RPMI8226 (cell line): Measurements from ENCODE around the gene USP12.
"Not testable (repeated sequence)": the region's sequence is repeated elsewhere in the genome, so short reads cannot be mapped to it uniquely, and the experiment has no call there.

Experiments used
- DNase-seq: peaks from one replicate; pipeline ENCODE4 v3.0.0-alpha.2; 2015

USP12 gene

DNA sequence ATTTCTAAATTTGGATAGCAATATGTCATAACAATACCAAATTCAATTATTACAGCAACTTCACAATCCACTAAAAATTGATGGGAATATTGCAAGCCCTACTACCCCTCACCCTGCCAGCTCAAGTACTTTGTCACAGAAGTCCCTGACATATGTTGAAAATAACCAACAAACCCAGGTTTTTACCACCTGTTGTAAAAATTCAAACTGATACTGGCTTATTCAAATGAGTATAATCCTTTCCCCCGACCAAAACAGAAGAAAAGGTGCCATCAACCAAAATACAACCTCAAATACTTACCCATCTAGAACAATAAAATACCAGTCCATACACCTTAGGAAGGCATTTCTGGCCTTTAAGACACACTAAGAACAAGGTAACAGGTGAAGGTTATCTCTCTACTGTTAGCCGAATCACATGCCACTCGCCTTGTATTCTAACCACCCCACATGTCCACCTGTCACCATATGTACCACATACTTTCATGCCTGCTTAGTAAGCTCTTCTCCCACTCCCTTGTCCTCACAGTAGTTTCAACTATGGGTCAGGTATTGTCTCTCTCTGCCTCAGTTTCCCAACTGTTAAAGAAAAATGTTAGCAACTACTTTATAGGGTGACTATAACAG lies 53.1 kb downstream of the USP12 start:
- DNase-seq = no peak

DNA sequence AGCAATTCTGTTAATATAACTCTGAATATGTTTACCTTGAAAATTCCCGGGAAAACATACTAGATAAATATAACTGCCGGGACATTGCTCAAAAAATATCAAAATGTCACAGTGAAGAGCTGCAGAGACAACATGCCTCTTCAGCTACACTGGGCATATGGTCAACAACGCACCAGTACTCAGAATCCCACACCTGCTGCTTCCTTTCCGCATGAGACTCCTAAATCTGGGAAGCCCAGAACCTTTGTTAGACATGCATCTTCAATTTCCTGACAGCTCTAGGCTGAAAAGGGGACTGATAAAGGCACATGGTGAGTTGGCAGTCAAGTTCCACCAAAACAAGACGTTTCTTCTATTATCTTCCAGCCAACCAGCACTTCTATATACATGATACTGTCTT lies 53.7 kb downstream of the USP12 start:
- DNase-seq = no peak

DNA sequence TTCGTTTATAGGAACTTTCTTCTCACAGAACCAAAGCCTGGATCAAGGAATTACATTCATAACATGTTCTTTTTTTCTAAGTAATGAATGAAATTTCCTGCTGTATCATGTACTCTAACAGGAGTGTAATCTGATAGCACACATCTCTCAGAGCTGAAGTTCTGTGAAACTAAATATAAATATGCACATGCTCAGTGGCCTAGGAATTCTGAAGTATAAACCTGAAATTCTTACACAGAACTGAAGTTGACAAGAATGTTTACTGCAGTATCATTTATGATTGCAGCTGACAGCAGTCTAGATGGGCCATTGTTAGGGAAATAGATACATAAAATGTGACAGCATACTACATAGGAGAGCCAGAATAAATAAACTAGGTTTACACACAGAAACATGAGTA lies 54.5 kb downstream of the USP12 start:
- DNase-seq = no peak

DNA sequence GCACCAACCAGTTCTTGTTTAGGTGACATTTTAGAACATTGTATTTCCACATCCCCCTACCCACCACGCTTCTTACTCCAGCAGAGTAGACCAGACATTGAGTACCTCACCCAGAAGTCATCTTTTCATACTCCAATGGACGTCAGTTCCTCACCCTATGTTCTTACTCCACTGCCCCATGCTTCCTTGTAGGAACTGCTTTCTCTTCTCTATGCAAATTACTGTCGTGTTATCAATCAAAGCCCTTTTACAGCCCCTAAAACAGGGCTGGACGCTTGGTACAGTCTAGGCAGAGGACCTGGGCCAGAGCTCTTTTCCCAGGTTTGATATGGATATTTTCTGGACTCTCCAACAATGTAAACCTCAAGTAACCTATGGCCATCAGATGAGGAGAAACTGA lies 58.2 kb downstream of the USP12 start:
- DNase-seq = no peak

DNA sequence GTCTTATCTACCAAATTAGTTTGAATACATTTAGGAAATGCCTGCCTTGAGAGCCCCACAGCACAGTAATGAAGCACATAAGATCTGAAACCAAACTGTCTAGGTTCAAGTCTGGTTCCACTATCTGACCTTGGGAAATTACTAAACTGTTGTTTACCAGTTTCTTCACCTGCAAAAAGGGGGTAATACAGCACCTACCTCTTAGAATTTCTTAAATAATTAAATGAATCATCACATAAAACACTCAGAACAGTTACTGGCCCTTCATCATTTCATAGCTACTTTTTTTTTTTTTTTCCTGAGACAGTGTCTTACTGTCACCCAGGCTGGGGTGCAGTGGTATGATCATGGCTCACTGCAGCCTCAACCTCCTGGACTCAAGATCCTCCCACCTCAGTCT lies 59.6 kb downstream of the USP12 start:
- DNase-seq = no peak

DNA sequence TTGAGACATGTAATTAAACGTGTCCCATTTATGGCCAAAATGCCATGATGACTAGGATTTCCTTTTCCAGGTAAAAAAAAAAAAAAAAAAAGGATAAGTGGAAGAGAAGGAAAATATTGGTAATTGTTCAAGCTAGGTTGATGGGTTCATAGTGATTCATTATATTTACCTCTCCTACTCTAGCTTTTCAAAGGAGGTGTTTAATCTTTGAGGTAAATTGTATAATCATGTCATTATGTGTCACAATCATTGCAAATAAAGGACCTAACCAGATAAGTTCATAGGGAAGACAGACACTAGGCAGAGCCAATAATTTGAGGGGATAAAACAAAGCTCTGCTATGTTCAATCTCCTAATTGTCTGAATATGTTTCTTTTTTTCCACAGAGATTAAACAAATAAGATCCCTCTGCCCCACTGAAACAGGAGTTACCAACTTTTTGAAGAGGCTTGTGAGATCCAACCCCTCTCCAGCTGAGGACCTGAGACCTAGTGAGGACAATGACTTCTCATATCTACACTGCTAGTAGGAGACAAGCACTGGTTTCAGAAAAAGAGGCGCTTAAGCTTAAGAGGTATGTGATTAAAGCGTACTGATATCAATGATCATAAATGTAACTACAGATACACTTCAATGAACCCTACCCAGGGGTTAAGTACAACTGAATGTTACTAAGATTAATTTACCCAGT lies 61.4 kb downstream of the USP12 start:
- DNase-seq = no peak

DNA sequence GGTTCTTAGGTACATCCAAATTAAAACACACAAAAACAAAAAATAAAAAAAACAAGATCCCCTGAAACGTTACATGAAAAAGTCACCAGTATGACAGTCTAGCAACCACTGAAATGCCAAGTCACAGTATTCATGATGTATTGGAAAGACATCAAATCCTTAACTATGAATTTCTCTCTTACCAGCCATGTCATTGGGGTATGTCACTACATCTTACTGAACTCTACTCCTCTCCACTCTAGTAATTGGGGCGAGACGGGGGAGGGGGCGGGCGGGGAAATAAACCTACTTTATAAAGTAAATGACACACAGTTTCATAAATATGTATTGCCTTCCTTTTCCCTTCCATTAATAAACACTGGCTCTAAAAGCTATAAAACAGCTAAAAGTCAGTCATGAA lies 65.5 kb downstream of the USP12 start:
- no peak for DNase-seq

DNA sequence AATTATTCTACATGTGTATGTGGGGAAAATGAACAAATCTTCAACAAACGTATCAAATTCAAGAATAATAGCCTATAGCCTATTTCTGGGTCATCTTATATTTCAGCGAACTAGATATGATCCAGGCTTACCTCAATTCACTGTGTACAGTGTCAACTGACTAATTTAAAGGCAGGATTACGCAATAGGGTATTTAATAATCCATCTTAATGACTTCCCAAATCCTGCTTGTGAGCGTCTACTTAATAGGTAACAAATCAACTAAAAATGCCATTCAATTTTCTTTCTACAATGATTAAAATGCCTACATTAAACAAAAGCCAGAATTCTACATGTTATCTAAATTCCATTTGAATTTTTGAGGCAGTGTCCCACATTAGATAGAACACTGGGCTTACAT lies 67.0 kb downstream of the USP12 start:
- no peak for DNase-seq

DNA sequence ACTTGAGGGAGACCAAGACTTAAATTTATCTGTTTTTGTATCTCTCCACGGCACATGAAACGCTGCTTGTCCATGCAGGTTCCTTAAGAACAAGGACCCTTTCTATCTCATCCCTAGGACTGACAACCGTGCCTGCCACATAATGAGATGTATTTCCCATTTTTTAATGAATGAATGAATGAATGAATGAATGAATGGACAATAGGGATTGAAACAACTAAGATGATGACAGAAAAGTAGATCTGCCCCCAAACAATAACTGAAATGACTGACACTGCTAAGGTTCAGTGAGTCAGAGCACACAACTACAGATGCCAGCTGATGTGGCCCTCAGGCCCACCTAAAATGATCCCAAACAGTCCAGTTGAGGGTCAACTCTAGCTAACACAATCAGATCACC lies 69.8 kb downstream of the USP12 start:
- DNase-seq = no peak

DNA sequence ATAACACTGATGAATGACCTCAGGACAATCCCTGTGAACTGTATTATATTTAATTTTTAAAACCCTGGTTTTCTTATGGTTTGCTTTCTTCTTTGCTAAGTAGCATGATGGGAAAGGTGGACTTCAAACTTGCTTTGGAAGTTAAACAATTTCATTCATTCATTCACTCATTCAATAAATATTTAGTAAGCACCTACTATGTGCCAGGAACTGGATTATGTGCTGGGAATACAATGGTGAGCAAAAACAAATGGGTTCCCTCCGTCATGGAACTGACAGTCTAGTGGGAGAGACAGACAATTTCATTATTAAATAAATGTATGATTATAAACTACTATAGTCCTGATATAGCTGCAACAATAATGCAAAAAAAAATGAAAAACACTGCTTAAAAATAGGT lies 70.3 kb downstream of the USP12 start:
- no peak for DNase-seq

DNA sequence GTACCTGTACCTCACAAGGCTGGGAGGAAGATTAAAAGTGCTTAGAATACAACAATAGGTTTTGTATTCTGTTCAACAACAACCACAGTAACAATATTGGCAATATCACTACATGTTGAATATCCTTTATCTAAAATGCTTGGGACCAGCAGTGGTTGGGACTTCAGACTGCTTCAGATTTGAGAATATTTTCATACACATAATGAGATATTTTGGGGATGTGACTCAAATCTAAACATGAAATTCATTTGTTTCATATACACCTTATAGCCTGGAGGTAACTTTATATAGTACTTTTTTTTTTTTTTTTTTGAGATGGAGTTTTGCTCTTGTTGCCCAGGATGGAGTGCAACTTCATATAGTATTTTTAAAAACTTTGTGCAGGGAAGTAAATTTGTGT lies 73.9 kb downstream of the USP12 start:
- no peak for DNase-seq

DNA sequence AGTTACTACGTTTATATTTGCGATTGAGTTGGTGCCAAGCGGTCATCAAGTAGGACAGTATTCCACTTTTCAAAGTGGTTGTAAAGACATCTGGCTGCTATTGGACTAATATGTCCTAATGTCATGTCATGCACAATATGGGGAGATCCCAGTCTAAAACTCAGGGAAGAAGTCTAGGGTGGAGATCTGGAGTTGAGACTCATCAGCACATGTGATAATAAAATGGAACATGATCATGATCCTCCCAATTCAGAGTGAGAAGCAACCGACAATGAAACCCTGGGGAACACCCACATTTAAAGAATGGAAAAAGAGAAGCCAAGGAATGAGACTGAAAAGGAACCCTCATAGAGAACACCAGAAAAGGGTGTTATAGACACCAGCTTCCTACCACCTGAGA lies 80.2 kb downstream of the USP12 start:
- no peak for DNase-seq

DNA sequence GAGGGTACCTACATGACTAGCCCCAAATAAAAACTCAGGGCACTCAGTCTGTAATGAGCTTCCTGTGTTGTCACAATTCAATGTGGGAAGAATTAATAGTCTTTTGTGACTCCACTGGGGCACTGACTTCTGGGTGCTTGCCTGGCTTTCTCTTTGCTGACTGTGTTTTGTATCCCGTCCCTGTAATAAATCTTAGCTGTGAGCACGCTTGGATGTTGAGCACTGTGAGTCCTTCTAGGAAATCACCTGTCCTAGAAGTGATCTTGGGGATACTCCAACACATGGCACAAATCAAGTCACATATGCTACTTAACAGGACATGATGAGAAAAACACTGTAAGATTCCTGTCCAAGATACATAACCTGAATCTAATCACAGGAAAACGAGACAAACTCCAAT lies 83.0 kb downstream of the USP12 start:
- DNase-seq = no peak

DNA sequence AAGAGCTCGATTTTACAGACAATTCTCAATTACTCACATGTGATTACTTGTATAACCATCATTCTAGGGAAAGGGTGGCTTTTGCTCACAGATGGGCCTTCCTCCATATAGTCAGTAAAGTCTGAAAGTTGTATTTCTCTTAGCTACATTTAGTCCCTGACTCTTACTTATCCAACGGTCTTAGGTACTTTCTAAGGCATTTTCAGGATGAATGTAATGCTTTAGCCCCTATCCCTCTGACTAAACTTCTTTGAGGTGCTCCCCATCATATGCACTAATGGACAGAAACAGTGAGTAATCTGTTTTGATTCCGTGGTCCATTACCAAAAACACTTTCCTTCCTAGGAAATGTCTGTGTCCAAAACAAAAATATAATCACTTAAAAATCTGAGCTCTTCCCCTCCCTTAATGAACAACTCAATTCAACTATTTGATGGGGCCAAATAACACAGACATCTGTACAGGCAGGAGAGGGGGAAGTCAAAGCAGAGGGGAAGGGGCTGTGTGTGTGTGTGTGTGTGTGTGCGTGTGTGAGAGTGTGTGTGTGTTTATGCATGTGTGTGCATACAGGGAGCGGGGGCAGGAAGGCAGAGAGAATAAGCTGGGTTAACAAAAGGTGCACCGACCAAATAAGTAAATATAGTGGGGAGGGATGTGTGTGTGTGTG lies 84.9 kb downstream of the USP12 start:
- DNase-seq = no peak

DNA sequence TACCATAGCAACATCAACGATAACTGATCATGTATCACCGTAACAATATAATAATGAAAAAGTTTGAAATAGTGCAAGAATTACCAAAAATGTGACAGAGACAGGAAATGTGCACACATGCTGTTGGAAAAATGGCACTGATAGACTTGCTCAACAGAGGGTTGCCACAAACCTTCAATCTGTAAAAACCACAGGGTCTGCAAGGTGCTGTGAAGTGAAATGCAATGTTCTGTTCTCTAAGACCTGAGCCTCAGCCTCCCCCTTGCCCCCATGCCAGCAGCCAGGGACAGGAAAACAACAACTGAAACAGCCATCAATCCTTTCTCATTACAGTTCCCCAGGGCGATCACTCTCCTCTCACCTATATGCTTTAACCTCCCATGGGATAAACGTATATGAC lies 88.4 kb downstream of the USP12 start:
- DNase-seq = no peak

DNA sequence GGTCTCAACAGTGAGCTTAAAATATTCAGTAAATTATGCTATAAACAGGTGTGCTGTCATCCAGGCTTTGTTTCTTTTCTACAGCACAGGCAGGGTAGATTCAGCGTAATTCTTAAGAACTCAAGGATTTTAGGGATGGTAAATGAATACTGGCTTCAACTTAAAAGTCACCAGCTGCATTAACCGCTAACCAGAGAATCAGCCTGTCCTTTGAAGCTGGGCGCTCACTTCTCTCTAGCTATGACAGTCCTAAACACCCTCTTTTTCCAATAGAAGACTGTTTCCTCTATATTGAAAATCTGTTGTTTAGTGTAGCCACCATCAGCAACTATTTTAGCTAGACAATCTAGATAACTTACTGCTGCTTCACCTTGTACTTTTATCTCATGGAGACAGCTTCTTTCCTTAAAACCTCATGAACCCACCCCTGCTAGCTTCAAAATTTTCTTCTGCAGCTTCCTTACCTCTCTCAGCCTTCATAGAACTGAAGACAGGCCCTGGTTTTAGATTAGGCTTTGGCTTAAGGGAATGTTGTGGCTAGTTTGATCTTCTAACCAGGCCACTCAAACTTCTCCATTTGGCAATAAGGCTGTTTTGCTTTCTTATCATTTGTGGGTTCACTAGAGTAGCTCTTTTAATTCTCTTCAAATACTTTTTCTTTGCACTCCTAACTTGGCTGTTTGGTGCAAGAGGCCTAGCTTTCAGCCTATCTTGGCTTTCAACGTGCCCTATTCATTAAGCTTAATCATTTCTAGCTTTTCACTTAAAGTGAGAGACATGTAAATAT lies 89.5 kb downstream of the USP12 start:
- DNase-seq = no peak

DNA sequence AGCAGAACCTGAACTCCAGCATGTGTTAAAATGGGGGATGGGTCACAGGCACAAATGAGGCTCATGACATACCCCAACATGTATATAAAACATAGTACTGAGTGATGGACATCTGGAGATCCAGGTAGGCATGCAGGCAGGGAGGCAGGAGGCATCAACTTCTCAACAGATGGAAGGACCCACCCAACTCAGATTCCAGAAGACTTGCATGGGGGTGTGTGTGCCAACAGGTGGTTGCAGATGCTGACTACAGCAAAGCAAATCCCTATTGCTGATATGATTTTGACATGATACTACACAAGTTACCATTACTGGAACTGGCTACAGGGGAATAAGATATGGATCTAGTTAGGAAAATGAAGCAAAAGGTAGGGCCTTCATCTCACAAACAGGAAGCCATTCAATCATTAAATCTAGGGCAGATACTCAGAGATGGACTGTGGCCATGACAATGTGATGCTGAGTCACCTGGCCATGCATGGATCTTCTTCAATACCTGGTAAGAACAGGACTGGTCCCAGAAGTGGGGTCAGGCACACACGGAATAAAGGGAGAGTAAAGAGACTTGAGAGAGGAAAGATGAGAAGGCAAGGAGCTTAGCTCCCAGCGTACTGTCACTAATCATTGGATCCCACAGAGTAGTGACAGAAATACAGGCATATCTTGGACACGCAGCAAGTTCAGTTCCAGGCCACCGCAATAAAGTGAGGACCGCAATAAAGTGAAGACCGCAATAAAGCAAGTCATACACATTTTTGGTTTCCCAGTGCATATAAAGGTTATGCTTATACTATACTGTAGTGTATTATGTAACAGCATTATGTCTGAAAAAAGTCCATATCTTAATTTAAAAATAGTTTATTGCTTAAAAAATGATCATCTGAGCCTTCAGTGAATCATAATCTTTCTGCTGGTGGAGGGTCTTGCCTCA lies 91.3 kb downstream of the USP12 start:
- DNase-seq = no peak

DNA sequence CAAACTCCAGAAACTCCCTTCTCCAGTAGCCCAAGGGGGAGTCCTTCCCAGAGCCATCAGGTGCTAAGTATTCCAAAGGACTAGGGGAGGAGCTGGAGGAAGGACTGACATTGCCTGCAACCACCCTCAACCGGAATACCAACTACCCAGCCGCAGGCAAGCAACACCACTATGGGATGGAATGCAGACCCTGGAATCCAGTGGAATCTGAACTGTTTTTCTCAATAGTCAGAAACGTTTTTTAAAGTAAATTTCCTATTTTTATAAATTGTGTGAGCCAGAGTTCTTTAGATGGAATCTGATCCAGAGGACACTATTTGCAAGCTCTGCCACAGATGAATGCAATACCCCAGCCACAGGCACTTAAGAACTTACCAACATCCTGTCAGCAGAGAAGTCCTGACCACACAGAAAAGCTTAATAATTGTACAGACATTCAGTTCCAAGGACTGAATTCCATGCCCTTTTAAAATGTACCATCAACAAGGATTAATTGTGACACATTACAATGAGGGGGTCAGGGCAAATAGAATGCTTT lies 92.1 kb downstream of the USP12 start:
- no peak for DNase-seq

DNA sequence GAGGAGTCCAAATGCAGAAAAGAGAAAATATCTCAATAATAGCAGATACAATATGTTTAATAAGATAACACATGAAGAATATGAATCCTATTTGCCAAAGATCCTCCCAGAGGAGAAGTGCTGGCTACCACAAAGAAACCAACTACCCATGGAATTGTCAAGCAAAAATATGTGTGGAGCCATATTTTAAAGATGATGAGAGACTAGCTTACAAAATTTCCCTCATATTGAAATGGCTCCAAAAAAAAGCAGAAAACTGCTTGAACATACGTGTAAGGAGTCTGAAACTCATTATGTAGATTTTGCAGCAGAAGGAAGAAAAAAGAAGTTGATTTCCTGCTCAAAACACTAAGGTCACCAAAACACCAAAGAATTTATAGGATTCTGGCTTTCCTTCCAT lies 94.2 kb downstream of the USP12 start:
- no peak for DNase-seq

DNA sequence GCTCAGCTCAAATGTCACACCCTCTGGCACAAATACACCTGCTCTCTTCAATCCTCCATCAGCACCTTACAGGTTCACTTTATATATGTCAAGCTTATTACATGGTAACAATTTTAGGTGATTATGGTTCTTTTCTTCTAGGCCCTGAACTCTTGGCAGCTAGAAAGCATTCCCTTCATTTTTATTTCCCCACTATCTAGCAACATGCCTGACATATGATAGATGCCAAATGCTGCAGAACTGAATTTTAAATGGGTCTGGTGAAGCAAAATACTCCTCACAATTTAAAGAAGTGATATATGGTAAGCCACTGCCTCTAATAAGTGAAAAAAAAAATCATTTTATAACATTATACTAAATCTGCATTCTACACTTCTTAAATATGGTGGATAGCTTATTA lies 95.2 kb downstream of the USP12 start:
- no peak for DNase-seq

DNA sequence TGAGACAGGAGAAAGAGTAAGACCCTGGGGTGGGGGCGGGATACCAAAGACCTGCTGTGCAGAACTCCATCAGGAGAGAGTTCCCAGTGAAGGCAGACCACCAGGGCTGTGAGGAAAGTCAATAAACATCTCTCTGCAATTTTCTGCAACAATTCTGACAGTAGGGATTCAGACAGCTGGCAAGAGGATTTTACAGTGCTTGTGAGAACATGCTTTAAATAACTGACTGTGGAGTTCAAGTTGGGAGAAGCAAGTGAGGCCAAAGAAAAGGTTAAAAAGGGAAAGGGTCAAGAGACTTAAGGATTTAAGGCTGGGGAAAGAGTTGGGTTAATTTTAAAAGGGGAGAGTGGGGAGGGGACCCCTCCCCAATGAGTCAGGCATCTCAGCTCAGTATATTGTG lies 98.4 kb downstream of the USP12 start:
- DNase-seq = no peak

DNA sequence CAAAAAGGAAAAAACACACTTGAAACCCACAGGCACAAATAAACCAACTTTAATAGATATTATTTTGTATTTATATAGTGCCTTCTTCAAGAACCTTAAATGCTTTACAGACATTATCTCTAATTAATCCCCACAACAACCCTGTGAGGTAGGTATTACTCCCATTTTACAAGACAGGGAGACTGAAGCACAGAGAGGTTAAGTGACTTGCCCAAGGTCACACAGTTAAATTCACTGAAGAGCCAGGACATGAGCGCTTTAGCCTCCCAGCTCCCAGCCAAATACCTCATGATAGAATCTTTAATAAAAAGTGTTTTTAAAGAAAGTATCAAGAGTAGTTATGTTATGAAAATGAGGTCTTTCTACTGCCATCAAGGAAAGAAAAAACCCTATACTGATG lies 105.5 kb downstream of the USP12 start:
- DNase-seq = not testable (repeated sequence)
